HG02610 (cell line): Measurements from ENCODE around the gene APBB2.

Source experiments
- ATAC-seq: cut with Tn5 transposase; IDR thresholded peaks from one replicate; pipeline ENCODE4 v1.9.1; 2021; ENCODE audit warnings: mild to moderate bottlenecking, moderate library complexity; ENCODE audit not compliant: unreplicated experiment

Gene APBB2

GRCh38 chr4:40789771-40790170 is 424.6 kb downstream of the APBB2 start:
- no peak for ATAC-seq

- ATAC-seq = no peak
Observed at GRCh38 chr4:40789031-40789430, 425.3 kb downstream of the APBB2 start.

- ATAC-seq = no peak
Observed at GRCh38 chr4:40788331-40788730, 426.0 kb downstream of the APBB2 start.

- no peak for ATAC-seq
Observed at GRCh38 chr4:40785727-40786126, 428.6 kb downstream of the APBB2 start.

GRCh38 chr4:40782876-40783275 is 431.5 kb downstream of the APBB2 start:
- ATAC-seq = no peak

GRCh38 chr4:40778090-40778489 is 436.3 kb downstream of the APBB2 start:
- ATAC-seq = no peak

- no peak for ATAC-seq
Observed at GRCh38 chr4:40769266-40769665, 445.1 kb downstream of the APBB2 start.

- peak; percentile 99 for ATAC-seq
Observed at GRCh38 chr4:40763228-40763716, 451.1 kb downstream of the APBB2 start.
